ENCODE measurements around the gene NFIA. TPM values are rescaled to one million over a fixed set of nuclear protein-coding genes. Genes with fewer than 3 reads are reported as not detected.

NFIA gene
- total and polyA plus RNA-seq, 10 of the 15 experiments (the other 5 are each of a cell fraction or from before 2014, with no cell fraction given) = 0.10 to 0.16 TPM; not detected in 8

DNA sequence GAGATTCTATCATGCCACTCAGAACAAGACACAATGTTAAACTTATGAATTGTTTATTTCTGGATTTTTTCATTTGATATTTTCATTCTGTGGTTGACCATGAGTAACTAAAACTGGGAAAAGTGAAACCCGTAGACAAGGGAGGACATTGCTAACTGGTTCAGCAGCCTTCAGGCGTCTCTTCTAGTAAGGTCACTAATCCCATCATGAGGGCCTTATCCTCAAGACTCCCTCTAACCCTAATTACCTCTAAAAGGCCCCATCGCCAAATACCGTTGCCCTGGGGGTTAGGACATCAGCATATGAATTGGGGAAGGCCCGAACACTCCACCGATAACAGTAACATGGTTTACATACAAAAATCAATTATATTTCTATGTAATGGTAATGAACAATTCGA lies 394.9 kb downstream of the NFIA start:
- 33% methylated on average over 7 of the region's 7 CpGs for WGBS (ENCODE audit: insufficient coverage, insufficient replicate concordance, low lambda C conversion rate, missing lambda C conversion rate)
- H3K27ac ChIP-seq (ENCODE audit: control insufficient read depth, insufficient read depth) = no peak overlapping the region
- POLR2A ChIA-PET = no interaction called here
- H3K4me1 ChIP-seq (ENCODE audit: control insufficient read depth, insufficient read depth, low read length) = no peaks in the 10 kb centered on the region
- DNase-seq (ENCODE audit: low read depth, low spot score) (no peak), FAIRE-seq (no peak), ATAC-seq (no peak)
- in situ Hi-C loops (cut with MboI) (no loop called here), intact Hi-C loops (cut with micrococcal nuclease; ENCODE audit: unreplicated experiment) (no loop called here)
- TF ChIP-seq RELA (IDR thresholded peaks at IDR 0.05; ENCODE audit: borderline replicate concordance, partially characterized antibody) = no peak
- TF ChIP-seq MEF2B (IDR thresholded peaks at IDR 0.05; ENCODE audit: partially characterized antibody, poor library complexity, severe bottlenecking) = no peak
- SMC1A ChIA-PET (ENCODE audit: uncharacterized antibody, unreplicated experiment) = no interaction called here
- H3K4me3 ChIP-seq = no peak overlapping the region
- CTCF ChIA-PET = no interaction called here
- H3K27me3 ChIP-seq (replicated peaks in 1 of 2; ENCODE audit: control insufficient read depth in 2 of 2, insufficient read depth in 2 of 2, low read length in 1 of 2) = 0 out of 4 replicates have a peak, but pooled peaks cover 0 to 2% of the 10 kb centered on the region in 2 experiments
- no TSS peak for BruUV-seq (replicated peaks)
- no peak overlapping the region for H3K9ac ChIP-seq (ENCODE audit: control insufficient read depth, insufficient read depth, low read length)
- H3K36me3 ChIP-seq (ENCODE audit: control insufficient read depth in 2 of 2, insufficient read depth in 2 of 2, low read length in 1 of 2) = no peaks in the 10 kb centered on the region
- RAD21 ChIA-PET (ENCODE audit: unreplicated experiment) = no interaction called here
- no peak overlapping the region for H2AFZ ChIP-seq (ENCODE audit: control insufficient read depth, low read depth, low read length)
- no peaks in the 10 kb centered on the region for H4K20me1 ChIP-seq (ENCODE audit: control insufficient read depth, insufficient read depth)
- no peaks in the 10 kb centered on the region for H3K79me2 ChIP-seq (ENCODE audit: control insufficient read depth, insufficient read depth, low read length)
- H3K4me2 ChIP-seq (ENCODE audit: control insufficient read depth, insufficient read depth) = no peak overlapping the region
- no peaks in the 10 kb centered on the region for H3K9me3 ChIP-seq (replicated peaks; ENCODE audit: control insufficient read depth, insufficient read depth, low read length)

DNA sequence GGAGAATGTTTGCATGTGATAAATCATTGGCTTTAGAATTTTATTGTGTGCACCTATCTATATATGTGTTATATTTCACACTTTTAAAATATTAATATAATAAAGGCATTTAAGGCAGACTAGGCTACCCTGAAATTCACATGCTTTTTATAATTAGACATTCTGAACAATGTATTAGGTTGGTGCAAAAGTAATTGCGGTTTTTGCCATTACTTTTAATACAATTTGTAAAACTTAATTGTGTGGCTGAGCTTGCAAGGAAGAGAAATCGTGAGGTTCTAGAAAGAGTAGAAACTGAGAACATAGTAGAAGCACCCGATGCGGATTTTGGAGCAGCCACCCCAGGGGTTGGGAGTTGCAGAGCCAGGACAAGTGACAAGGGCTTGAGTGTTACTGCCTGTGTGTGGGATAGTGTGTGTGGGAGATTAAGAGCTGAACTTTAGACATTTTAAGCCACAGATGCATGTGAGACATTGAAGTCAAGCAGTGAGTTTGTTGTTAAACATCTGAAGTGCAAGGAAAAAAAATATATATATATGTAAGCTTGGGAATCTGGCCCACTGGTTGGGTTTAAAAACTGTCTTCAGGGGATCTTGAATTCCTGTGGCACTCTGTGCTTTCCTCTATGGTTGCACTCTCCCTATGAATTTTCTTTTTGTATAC lies 398.0 kb downstream of the NFIA start:
- Histone ChIP-seq H3K9ac (ENCODE audit: control insufficient read depth, insufficient read depth, low read length) (no peak overlapping the region), H3K27ac (ENCODE audit: control insufficient read depth, insufficient read depth) (no peak overlapping the region), H3K4me3 (no peak overlapping the region), H3K4me1 (ENCODE audit: control insufficient read depth, insufficient read depth, low read length) (no peaks in the 10 kb centered on the region), H3K36me3 (ENCODE audit: control insufficient read depth in 2 of 2, insufficient read depth in 2 of 2, low read length in 1 of 2) (no peaks in the 10 kb centered on the region), H3K79me2 (ENCODE audit: control insufficient read depth, insufficient read depth, low read length) (no peaks in the 10 kb centered on the region), H3K27me3 (replicated peaks in 1 of 2; ENCODE audit: control insufficient read depth in 2 of 2, insufficient read depth in 2 of 2, low read length in 1 of 2) (no peaks in the 10 kb centered on the region), H3K4me2 (ENCODE audit: control insufficient read depth, insufficient read depth) (no peak overlapping the region), H2AFZ (ENCODE audit: control insufficient read depth, low read depth, low read length) (no peak overlapping the region), H3K9me3 (replicated peaks; ENCODE audit: control insufficient read depth, insufficient read depth, low read length) (no peaks in the 10 kb centered on the region), H4K20me1 (ENCODE audit: control insufficient read depth, insufficient read depth) (no peaks in the 10 kb centered on the region)
- POLR2A ChIA-PET = no interaction called here
- CTCF ChIA-PET = no interaction called here
- WGBS (ENCODE audit: insufficient coverage, insufficient replicate concordance, low lambda C conversion rate, missing lambda C conversion rate) = 25% methylated on average over 4 of the region's 4 CpGs
- intact Hi-C loops (cut with micrococcal nuclease; ENCODE audit: unreplicated experiment) = no loop called here
- no TSS peak for BruUV-seq (replicated peaks)
- in situ Hi-C loops (cut with MboI) = no loop called here
- SMC1A ChIA-PET (ENCODE audit: uncharacterized antibody, unreplicated experiment) = no interaction called here
- ATAC-seq (no peak), FAIRE-seq (no peak), DNase-seq (ENCODE audit: low read depth, low spot score) (no peak)
- RAD21 ChIA-PET (ENCODE audit: unreplicated experiment) = no interaction called here
- TF ChIP-seq MTA3 (IDR thresholded peaks at IDR 0.05; ENCODE audit: borderline replicate concordance, low read length) = no peak
- peak; percentile 15; the same call in 1 of the 2 replicates for TF ChIP-seq ZBTB40 (IDR thresholded peaks at IDR 0.05; ENCODE audit: borderline replicate concordance)

Measured in GM12878 (cell line).